ENCODE data around the gene MMAB.
A peak's percentile ranks its signal among the peaks of the same experiment; 100 is the strongest.

Gene MMAB

GRCh38 chr12:109615556-109616229, 42.4 kb upstream of the MMAB start:
- no peak overlapping the region for H3K4me3 ChIP-seq (ENCODE audit: low read depth, low read length)
- TF ChIP-seq CTCF (IDR thresholded peaks at IDR 0.05; ENCODE audit: low read depth, low read length, missing control alignments), result no peak
- DNase-seq (ENCODE audit: low read depth), result no peak

- no peak for DNase-seq (ENCODE audit: low read depth)
- no peak for TF ChIP-seq CTCF (IDR thresholded peaks at IDR 0.05; ENCODE audit: low read depth, low read length, missing control alignments)
- no peak overlapping the region for H3K4me3 ChIP-seq (ENCODE audit: low read depth, low read length)
Measured at GRCh38 chr12:109613649-109614455, 40.5 kb upstream of the MMAB start.

- DNase-seq (ENCODE audit: low read depth), result no peak
- no peak overlapping the region for H3K4me3 ChIP-seq (ENCODE audit: low read depth, low read length)
- peak; percentile 41 for TF ChIP-seq CTCF (IDR thresholded peaks at IDR 0.05; ENCODE audit: low read depth, low read length, missing control alignments)
Measured at GRCh38 chr12:109612975-109613502, 39.7 kb upstream of the MMAB start.

- DNase-seq (ENCODE audit: low read depth), result no peak
- no peak for TF ChIP-seq CTCF (IDR thresholded peaks at IDR 0.05; ENCODE audit: low read depth, low read length, missing control alignments)
- no peak overlapping the region for H3K4me3 ChIP-seq (ENCODE audit: low read depth, low read length)
Measured at GRCh38 chr12:109612003-109612402, 38.7 kb upstream of the MMAB start.

- no peak for TF ChIP-seq CTCF (IDR thresholded peaks at IDR 0.05; ENCODE audit: low read depth, low read length, missing control alignments)
- no peak for DNase-seq (ENCODE audit: low read depth)
- H3K4me3 ChIP-seq (ENCODE audit: low read depth, low read length), result no peak overlapping the region
Measured at GRCh38 chr12:109611223-109611622, 37.9 kb upstream of the MMAB start.

GRCh38 chr12:109610523-109610922, 37.2 kb upstream of the MMAB start:
- TF ChIP-seq CTCF (IDR thresholded peaks at IDR 0.05; ENCODE audit: low read depth, low read length, missing control alignments), result no peak

More at GRCh38 chr12:109610523-109610922, 37.2 kb upstream of the MMAB start:
- DNase-seq (ENCODE audit: low read depth), result no peak
- no peak overlapping the region for H3K4me3 ChIP-seq (ENCODE audit: low read depth, low read length)
